ENCODE data around the gene ATXN1. TPM values are rescaled to one million over a fixed set of nuclear protein-coding genes. Genes with fewer than 3 reads are reported as not detected.
"Not testable (repeated sequence)": the region's sequence is repeated elsewhere in the genome, so short reads cannot be mapped to it uniquely, and the experiment has no call there.

Gene ATXN1
- total RNA-seq, 1 donor from 2014 or later: 59.8 TPM

- DNase-seq (no peak), ATAC-seq (ENCODE audit: low read depth) (no peak)
- CTCF ChIA-PET: no interaction called here
- Mint-ChIP-seq H3K27me3 (peaks cover 5% of the 10 kb centered on the region), H3K36me3 (ENCODE audit: low read depth) (no peaks in the 10 kb centered on the region), H3K27ac (no peak overlapping the region), H3K4me1 (peaks cover 2% of the 10 kb centered on the region), H3K9me3 (no peaks in the 10 kb centered on the region), H3K4me3 (no peak overlapping the region)
- intact Hi-C loops (cut with micrococcal nuclease): no loop called here
- POLR2A ChIA-PET: no interaction called here
- TF ChIP-seq CTCF (IDR thresholded peaks at IDR 0.05): no peak
Measured at GRCh38 chr6:16272201-16272600, 489.1 kb downstream of the ATXN1 start.

- H3K27ac Mint-ChIP-seq: no peak overlapping the region
- ATAC-seq (ENCODE audit: low read depth) (no peak), DNase-seq (no peak)
- peaks cover 2% of the 10 kb centered on the region for H3K4me1 Mint-ChIP-seq
- POLR2A ChIA-PET: no interaction called here
- H3K27me3 Mint-ChIP-seq: peaks cover 5% of the 10 kb centered on the region
- intact Hi-C loops (cut with micrococcal nuclease): no loop called here
- no peak overlapping the region for H3K4me3 Mint-ChIP-seq
- H3K9me3 Mint-ChIP-seq: no peaks in the 10 kb centered on the region
- CTCF ChIA-PET: no interaction called here
- no peak for TF ChIP-seq CTCF (IDR thresholded peaks at IDR 0.05)
- no peaks in the 10 kb centered on the region for H3K36me3 Mint-ChIP-seq (ENCODE audit: low read depth)
Measured at GRCh38 chr6:16271428-16271827, 489.8 kb downstream of the ATXN1 start.

- DNase-seq (no peak), ATAC-seq (ENCODE audit: low read depth) (no peak)
- Mint-ChIP-seq H3K9me3 (no peaks in the 10 kb centered on the region), H3K4me1 (peaks cover 2% of the 10 kb centered on the region), H3K4me3 (no peak overlapping the region), H3K27ac (no peak overlapping the region), H3K27me3 (peaks cover 5% of the 10 kb centered on the region), H3K36me3 (ENCODE audit: low read depth) (no peaks in the 10 kb centered on the region)
- TF ChIP-seq CTCF (IDR thresholded peaks at IDR 0.05): no peak
- intact Hi-C loops (cut with micrococcal nuclease): no loop called here
- ChIA-PET CTCF (no interaction called here), POLR2A (no interaction called here)
Measured at GRCh38 chr6:16270178-16270794, 491.0 kb downstream of the ATXN1 start.

- DNase-seq; intact Hi-C loops (cut with micrococcal nuclease); CTCF ChIA-PET: not testable (repeated sequence)
Measured at GRCh38 chr6:16269442-16270070, 491.7 kb downstream of the ATXN1 start.

GRCh38 chr6:16267428-16268263 is 493.6 kb downstream of the ATXN1 start:
- POLR2A ChIA-PET: no interaction called here
- no peak overlapping the region for H3K4me3 Mint-ChIP-seq
- CTCF ChIA-PET: interaction anchor here (1.1 kb wide), 1 partner anchor 20 kb away, joined by 3 read pairs; no protein-coding TSS in a partner anchor
- H3K27me3 Mint-ChIP-seq: no peaks in the 10 kb centered on the region
- no peak for DNase-seq
- no peaks in the 10 kb centered on the region for H3K4me1 Mint-ChIP-seq
- no peak overlapping the region for H3K27ac Mint-ChIP-seq
- TF ChIP-seq CTCF (IDR thresholded peaks at IDR 0.05): no peak
- H3K36me3 Mint-ChIP-seq (ENCODE audit: low read depth): no peaks in the 10 kb centered on the region
- no peaks in the 10 kb centered on the region for H3K9me3 Mint-ChIP-seq
- peak; percentile 42 for ATAC-seq (ENCODE audit: low read depth)
- intact Hi-C loops (cut with micrococcal nuclease): no loop called here

More at GRCh38 chr6:16269442-16270070, 491.7 kb downstream of the ATXN1 start:
- H3K27me3 Mint-ChIP-seq; H3K4me1 Mint-ChIP-seq; H3K9me3 Mint-ChIP-seq; H3K36me3 Mint-ChIP-seq (ENCODE audit: low read depth); POLR2A ChIA-PET; H3K4me3 Mint-ChIP-seq; H3K27ac Mint-ChIP-seq; ATAC-seq (ENCODE audit: low read depth): not testable (repeated sequence)

Measured in activated B cell treated with CpG ODN at 0.5 μM for 24 hours (primary cell).